Ectodermal cell (in vitro differentiated cells): ENCODE results near the gene ELAVL2.

Experiments
- H3K27ac ChIP-seq: 2 replicates; pipeline ENCODE4 v1.7.0; 2013; ENCODE audit warnings: mild to moderate bottlenecking, low read depth, low read length; ENCODE audit not compliant: insufficient read depth, poor library complexity, severe bottlenecking
- H3K27me3 ChIP-seq: 2 replicates; pipeline ENCODE4 v1.7.0; 2013; ENCODE audit warnings: mild to moderate bottlenecking, low read length; ENCODE audit not compliant: insufficient read depth, control insufficient read depth, poor library complexity, severe bottlenecking
- H3K36me3 ChIP-seq: one replicate; pipeline ENCODE4 v1.7.0; 2013; ENCODE audit warnings: low read length; ENCODE audit not compliant: control insufficient read depth, insufficient read depth
- H3K4me1 ChIP-seq: one replicate; pipeline ENCODE4 v1.7.0; 2013; ENCODE audit warnings: low read length; ENCODE audit not compliant: control insufficient read depth, insufficient read depth
- H3K4me3 ChIP-seq: 2 replicates; pipeline ENCODE4 v1.7.0; 2013; ENCODE audit warnings: low read depth, low read length, control low read depth; ENCODE audit not compliant: insufficient read depth
- H3K9me3 ChIP-seq: 2 replicates; pipeline ENCODE4 v1.7.0; 2013; ENCODE audit warnings: mild to moderate bottlenecking, low read length, moderate library complexity; ENCODE audit not compliant: control insufficient read depth
- WGBS, 2 experiments: methylation state at CpG; one replicate each; pipeline ENCODE4 v1.1.7; 2013; ENCODE audit warnings: missing lambda C conversion rate in 2 of 2; 5-methylcytosine and 5-hydroxymethylcytosine counted together

Gene ELAVL2

DNA sequence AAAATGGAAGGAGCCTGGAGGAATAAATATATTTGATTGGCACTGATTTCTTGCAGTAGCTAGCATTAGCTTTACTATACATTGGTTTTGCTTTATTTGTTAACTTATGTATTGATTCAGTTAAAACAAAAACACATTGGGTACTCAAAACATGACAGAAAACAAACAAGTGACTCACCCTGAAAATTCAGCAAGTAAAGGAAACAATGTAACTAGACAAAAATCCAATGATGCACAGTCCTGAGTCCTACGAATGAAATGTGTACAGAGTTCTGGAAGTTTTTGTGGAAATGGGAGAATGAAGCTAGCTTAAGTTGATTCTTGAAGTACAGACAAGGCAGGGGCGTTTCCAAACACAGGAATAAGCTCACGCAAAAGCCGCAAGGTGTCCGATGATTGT, 175.0 kb downstream of the ELAVL2 start:
- H3K9me3 ChIP-seq, result no peaks in the 10 kb centered on the region
- H3K4me1 ChIP-seq, result no peaks in the 10 kb centered on the region
- H3K36me3 ChIP-seq, result peaks cover 10% of the 10 kb centered on the region
- no peak overlapping the region for H3K27ac ChIP-seq
- 86% methylated on average over 5 of the region's 5 CpGs for WGBS, 2 experiments
- no peaks in the 10 kb centered on the region for H3K27me3 ChIP-seq
- H3K4me3 ChIP-seq, result no peak overlapping the region

DNA sequence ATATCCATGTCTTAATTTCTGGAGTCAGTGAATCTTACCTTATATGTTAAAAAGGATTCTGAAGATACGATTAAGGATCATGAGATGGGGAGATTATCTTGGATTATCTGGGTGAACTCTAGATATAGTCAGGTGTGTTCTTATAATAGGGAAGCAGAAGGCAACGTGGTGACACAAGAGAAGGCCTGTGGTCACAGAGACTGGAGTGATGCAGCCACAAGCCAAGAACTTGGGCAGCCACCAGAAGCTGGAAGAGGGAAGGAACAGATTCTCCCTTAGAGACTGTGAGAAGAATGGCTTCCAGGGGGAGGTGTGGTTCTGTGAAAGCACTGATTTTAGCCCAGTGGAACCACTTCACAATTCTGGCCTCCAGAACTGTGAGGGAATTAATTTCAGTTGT, 177.4 kb downstream of the ELAVL2 start:
- H3K27ac ChIP-seq, result no peak overlapping the region
- H3K4me3 ChIP-seq, result no peak overlapping the region
- no peaks in the 10 kb centered on the region for H3K9me3 ChIP-seq
- no peaks in the 10 kb centered on the region for H3K27me3 ChIP-seq
- H3K36me3 ChIP-seq, result peaks cover 10% of the 10 kb centered on the region
- 64 to 76% methylated on average over 2 of the region's 2 CpGs for WGBS, 2 experiments
- H3K4me1 ChIP-seq, result no peaks in the 10 kb centered on the region

DNA sequence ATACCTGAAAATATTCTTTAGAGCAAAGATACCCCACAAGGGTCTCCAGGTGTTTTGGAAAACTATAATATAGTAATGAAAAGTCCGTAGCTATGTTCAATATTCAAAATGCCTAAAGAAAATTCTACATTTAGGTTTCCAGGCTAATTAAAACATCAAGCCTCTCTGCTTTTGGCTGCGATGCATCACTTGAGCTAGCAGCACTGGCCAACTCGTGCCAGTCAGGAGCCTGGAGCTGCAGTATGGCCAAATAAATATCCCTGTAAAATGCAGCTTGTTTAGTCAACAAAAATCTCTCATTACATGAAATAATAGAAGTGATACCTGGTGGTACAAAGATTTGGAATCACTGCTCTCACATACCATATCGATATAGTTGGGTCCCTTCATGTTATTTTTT, 181.1 kb downstream of the ELAVL2 start:
- Histone ChIP-seq H3K27ac (no peak overlapping the region), H3K4me3 (no peak overlapping the region), H3K36me3 (peaks cover 7% of the 10 kb centered on the region), H3K9me3 (no peaks in the 10 kb centered on the region), H3K4me1 (no peaks in the 10 kb centered on the region), H3K27me3 (no peaks in the 10 kb centered on the region)
- WGBS, 2 experiments, result 99 to 100% methylated on average over 4 of the region's 4 CpGs

DNA sequence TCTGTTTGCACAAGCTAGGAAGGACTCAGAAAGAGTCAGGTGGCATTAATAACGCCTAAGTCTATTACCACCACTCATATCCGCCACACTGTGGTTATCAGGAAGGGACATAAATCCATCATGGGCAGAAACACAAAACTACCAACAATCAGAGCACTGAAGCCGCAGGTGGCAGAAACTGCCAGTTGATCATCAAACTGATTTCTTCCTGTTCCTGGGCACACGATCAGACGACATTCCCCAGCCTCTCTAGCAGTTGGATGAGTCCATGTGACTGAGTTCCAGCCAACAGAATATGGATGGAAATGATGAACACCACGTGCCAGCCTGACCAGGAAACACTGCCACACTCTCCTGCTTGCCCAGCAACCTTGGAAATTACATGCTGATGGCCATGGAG, 181.7 kb downstream of the ELAVL2 start:
- Histone ChIP-seq H3K27ac (no peak overlapping the region), H3K36me3 (peaks cover 6% of the 10 kb centered on the region), H3K4me3 (no peak overlapping the region), H3K9me3 (no peaks in the 10 kb centered on the region), H3K4me1 (no peaks in the 10 kb centered on the region), H3K27me3 (no peaks in the 10 kb centered on the region)
- 92 to 94% methylated on average over 6 of the region's 6 CpGs for WGBS, 2 experiments

DNA sequence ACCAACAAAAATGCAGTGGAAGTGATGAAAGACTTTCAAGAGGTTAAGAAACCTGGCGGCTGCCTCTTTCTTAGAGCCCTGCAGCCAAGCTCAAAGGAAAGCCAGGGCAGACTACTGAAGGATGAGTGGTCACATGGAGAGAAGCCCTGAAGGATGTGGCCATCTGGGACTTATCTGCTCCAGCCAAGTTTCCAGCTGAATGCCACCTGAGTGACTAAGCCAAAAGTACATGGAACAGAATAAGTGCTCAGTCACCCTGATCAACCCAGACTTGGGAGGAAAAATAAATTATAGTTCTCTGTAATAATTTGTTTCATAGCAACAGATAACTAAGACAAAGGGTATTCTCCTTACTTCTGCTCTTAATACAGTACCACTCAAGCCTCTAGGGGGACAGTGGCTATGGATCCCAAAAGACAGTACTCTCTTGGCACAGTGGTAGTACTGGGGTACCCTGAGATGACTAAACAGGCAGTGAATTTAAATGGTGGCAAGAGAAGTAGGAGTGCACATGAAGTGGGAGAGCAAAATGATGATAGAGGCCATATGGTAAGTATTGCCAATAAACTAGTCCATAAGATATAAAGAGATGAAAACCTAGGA, 182.3 kb downstream of the ELAVL2 start:
- 92 to 94% methylated on average over 1 of the region's 1 CpG for WGBS, 2 experiments
- peaks cover under 1% of the 10 kb centered on the region for H3K36me3 ChIP-seq
- no peak overlapping the region for H3K4me3 ChIP-seq
- no peaks in the 10 kb centered on the region for H3K9me3 ChIP-seq
- no peaks in the 10 kb centered on the region for H3K4me1 ChIP-seq
- no peak overlapping the region for H3K27ac ChIP-seq
- no peaks in the 10 kb centered on the region for H3K27me3 ChIP-seq
